ENCODE results near the gene GNG2.

GNG2 gene

DNA sequence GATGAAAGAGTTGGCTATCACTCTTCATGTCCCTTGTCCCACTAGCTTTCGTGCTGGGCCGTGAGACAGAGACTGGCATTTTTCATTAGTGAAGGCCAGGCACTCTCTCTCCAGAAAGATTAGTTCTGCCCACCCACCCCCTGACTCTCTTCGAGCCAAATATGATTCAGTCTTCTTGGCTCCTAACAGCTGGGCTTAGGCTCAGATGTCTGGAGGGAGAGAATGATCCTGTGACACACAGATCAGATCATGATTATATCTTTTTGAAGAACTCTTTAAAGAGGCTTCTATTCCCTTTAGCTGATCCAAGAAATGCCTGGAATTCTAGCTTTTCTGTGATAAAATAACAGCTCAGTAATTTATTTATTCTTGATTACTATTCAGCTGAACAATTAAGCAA lies 5.2 kb upstream of the GNG2 start:
- no peak for DNase-seq (ENCODE audit: low read depth, low spot score)

DNA sequence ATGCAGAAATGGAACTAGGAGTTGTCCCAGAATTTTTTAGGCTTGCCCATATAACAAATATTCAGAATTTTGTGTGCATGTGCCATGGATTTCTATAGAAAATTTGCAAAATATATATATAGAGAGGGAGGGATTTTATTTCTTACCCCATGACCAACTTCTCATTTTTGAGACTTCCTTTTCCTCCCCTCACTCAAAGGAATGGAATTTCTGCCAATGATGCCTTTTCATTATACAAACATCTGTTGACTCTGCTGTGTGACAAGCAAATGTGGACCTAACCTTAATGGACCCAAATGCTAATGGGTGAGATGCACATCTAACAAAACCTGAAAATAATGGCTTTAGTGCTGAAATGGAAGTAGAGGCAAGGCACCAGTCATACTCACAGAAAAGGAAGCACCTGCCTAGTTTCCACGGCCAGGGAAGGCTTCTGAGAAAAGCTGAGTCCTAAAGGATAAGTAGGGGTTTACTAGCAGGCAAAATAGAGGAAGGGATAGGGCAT lies 3.6 kb upstream of the GNG2 start:
- no peak for DNase-seq (ENCODE audit: low read depth, low spot score)

DNA sequence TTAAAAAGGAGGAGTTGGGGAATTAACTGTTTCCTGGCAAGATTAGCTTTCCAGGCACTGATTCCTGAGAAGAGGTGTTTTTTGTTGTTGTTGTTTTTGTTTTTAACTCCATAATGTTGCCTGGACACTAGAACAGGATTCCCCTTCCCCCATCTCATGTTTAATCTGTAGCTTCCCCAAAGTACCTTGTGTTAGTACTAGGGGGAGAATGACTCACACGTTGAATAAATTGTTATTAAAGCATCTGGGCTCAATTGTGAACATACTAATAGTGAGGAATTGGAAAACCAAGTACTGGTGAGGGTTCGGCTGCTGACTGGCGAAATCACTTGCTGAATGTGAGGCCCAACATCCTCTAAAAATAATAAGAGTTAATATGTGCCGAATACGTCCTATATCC lies 1.3 kb upstream of the GNG2 start:
- DNase-seq (ENCODE audit: low read depth, low spot score): no peak

DNA sequence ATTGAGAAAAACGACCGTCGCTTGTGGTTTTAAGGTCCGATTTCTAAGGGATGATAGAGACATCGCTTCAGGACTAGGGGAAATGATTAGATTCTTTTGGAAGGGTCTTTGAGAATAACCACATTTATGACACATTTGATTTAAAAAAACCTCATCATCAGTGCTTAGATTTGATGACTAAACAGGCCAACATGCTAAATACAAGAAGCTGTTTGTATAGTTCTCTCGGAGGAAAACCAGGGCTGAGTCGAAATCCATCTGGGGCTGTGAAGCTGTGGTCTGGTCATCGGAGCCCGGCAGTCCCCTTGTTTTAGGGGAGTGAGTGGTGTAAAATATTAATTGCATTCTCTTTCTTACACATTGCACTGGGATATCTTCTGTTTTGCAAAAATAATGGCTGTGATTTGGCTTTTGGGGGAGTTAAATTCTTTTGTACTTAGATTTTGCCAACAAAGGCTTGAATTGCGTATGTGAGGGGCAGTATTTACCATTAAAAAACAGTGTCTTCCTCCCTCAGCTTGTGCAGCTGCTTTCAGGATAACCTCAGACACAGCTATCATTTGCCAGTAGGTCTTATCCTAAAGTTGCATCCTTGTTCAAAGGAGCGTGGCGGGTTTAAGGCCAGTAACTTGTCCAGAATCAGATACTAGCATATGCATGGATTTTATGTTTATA lies 550 bp downstream of the GNG2 start:
- peak; percentile 14 for DNase-seq (ENCODE audit: low read depth, low spot score)

DNA sequence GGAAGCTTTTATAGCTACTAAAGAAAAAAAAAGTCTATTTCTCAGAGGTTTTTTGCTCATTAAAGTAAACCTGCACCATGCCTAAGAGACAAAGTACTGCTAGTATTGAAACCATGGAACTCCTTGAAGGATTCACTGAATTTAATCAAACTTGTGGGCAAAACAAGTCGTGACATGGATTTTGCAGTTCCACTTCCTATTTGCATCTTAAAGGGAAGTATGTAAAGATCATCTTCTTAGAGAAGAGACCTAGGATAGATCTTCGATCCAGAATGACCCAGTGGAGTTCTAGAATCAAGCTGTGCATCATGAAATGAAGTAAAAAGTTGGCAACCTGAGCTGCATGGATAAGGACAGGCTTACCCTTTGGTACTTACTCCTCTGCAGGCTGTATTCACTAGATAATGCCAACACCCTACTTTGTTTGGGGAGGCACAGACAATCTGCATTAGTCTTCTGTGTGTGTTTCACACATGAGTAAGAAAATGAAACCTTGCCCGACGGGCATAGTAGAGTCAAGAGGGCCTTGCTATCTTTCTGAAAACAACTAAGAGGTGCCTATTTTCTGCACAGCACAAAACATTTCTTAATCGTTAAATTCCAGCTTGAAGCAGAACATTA lies 1.9 kb downstream of the GNG2 start:
- DNase-seq (ENCODE audit: low read depth, low spot score): no peak

DNA sequence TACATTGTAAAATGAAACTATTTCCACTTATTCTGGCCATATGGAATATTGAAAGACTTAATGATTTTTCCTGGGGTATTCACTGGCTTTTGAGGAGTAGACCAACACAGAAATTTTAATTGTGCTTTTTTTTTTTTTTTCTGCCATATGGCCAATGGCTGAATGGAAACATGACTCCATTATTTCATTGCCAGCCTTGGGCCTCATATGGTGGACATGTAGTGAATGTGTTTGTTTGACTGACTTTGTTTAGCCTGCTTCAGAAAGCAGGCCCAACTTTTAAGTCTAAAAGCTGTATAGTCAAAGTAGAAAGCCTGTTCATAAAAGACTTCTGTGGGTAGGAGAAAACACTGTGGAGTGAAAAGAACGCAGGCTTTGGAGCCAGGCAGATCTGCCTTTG lies 2.4 kb downstream of the GNG2 start:
- DNase-seq (ENCODE audit: low read depth, low spot score): no peak

DNA sequence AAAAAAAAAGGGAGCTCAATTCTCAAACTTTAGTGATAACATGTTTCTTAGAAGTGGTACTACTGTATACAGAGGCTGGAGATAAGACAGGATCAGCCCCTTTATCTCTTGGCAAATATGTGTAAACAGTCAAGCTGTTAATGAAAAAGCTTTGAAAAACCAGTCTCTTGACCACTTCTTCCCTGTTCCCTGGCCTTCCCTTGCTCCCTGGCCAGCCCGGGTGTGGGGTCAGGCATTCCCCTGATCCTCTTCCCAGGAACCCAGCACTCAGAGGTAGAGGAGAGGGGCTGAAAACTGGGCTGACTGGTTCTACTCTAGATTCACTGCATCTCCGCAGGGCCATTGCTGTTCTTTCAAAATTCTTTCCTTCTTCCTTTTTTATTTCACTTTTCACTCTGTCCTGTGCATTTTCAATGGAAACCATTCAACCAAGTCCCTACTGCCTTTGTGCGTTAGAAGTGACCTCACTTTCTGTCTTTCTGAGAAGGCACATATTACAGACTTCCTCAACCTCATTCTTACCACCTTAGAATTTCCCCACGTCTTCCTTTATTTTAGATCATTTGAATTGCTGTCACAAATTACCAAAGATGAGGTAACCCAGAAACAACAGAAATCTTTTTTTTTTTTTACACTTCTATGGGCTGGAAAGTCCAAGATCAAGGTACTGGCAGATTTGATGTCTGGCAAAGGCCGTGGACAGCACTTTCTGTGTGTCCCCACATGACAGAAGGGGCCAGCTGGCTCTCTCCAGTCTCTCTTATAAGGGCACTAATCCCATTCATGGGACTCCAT lies 5.7 kb downstream of the GNG2 start:
- peak; percentile 64 for DNase-seq (ENCODE audit: low read depth, low spot score)

DNA sequence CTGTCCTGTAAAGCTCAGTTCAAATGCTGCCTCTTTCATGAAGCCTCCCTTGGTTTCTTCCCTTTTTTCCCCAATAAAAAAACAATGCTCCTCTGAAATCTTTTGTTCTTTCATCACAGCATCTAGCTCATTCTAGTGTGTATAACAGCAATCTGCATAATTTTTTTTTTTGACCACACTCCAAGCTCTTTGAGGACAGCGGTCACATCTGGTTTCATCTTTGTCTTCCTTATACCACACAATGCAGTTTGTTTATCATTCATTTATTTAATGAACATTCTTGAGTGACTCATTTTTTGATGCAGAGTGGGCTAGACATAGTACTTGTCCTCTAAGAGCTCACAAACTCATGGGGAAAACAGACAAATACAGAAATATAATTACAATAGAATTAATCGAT lies 7.3 kb downstream of the GNG2 start:
- DNase-seq (ENCODE audit: low read depth, low spot score): no peak

DNA sequence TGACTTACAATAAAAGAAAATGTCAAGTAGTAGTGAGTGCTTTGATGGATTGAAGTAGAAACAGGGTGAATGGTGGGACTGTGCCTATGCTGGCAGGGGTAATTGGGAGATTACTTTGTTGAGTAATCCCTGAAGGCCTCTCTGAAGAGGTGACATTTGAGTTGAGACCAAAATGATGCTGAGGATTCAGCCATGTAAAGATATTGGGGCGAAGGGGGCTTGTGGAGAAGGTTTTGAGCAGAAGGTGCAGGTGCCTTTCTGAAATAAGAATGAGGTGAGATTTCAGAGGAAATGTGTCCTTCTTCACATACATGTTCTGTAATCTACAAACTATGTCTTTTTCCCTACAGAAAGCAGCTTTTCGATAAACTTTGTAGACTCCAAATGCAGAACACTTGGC lies 8.0 kb downstream of the GNG2 start:
- no peak for DNase-seq (ENCODE audit: low read depth, low spot score)

DNA sequence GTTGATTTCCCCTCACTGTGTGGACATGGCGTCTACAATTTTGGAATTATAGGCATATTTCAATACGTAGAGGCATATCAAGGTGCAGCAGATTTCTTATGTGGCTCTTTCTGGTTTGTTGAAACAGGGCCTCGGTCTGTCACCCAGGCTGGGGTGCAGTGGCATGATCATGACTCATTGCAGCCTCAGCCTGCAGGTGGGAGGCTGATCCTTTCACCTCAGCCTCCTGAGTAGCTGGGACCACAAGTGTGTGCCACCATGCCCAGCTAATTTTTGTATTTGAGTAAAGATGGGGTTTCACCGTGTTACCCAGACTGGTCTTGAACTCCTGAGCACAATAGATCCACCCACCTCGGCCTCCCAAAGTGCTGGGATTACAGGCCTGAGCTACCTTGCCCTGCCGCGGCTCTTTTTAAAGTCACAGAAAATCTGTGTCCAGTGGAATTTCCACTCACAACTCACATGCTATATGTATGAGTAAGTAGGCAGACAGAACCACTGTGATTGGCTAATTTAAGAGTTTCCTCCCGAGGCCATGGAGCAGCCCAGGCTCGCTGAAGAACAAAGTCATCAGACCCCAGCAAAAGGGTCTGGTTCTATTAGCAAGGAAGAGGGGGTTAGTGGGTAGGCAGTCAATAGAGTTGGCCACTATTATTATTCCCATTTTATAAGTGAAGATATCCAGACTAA lies 9.1 kb downstream of the GNG2 start:
- DNase-seq (ENCODE audit: low read depth, low spot score): no peak

DNA sequence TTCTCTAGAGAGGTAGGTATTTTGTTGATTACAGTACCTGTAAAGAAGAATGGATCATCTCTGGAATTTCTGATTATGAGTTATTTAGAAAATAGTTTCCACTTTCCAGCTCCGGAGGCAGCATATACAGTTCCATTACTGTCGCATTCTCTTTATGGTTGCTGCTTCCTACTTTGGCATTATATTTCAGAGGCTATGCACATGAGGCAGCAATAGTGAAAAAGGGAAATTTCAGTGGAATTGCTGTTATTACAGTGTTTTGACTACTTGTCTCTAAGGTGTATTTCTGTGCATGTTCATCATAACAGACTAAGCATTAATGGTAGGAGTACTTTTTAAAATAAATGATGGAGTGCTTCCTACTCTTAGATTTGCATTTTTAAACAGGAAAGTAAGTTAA lies 10.2 kb downstream of the GNG2 start:
- DNase-seq (ENCODE audit: low read depth, low spot score): no peak

DNA sequence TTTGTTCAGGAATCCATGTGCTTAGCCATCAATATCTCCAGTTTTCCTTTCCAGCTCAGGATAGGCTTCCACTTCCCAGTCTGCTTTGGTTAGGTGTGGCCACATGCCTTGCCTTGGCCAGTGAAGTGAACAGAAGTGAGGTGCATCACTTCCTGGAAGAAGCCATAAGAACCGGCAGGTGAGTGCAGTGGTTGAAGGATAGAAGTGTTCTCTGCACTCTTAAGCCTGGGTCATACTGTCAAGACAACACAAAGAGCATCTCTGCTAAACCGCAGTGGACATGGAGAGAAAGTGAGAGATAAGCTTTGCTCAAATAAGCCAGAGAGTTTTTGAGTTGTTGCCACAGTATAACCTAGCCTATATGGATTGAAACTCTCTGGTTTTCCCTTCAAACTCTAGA lies 11.4 kb downstream of the GNG2 start:
- DNase-seq (ENCODE audit: low read depth, low spot score): no peak

DNA sequence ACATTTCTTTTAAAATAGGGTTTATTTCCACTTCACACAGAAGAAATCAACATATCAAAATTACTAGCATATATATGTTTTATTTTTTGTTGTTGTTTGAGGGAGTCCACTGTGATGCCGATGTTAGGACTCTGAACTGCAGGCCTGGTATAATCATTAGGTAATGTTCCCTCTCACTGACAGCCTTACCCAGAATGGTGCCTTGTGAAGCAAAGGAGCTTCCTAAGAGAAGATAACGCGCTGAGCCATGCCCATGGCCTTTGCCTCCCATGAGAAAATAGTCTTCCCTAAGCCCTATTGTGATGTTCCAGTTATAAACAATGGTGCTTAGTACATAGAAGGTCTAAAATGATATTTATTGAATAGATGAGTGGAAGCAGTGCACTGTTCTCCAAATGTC lies 12.0 kb downstream of the GNG2 start:
- DNase-seq (ENCODE audit: low read depth, low spot score): no peak

DNA sequence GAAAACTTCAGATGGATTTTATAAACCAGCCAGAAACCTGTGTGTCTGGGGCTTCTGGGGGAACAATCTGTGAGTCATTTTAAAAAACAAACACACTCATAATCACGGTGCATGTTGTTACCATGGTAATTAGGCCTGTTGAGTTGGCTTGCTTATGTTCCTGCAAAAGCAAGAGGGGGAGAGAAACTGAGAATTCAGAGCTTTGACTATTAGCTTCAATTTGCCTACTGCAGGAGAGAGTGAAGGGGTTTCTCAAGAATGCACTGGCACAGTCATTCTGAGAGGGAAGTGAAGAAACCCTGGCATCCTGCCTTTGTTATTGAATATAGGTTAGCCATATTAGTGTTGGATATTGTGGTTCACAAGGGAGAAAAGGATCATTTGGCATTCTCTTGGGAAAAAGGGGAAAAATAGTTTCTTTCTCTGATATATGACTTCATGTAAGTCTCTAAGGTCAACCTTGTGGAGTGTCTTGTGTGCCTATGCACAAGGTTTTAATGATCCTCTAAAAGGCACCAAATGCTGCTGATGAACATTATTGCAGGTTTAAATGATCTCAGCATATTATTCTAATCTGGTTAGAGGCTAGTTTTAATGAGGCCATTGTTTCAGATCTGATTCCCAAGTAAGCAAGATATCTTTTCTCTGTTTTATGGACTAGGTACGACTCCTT lies 12.9 kb downstream of the GNG2 start:
- no peak for DNase-seq (ENCODE audit: low read depth, low spot score)

DNA sequence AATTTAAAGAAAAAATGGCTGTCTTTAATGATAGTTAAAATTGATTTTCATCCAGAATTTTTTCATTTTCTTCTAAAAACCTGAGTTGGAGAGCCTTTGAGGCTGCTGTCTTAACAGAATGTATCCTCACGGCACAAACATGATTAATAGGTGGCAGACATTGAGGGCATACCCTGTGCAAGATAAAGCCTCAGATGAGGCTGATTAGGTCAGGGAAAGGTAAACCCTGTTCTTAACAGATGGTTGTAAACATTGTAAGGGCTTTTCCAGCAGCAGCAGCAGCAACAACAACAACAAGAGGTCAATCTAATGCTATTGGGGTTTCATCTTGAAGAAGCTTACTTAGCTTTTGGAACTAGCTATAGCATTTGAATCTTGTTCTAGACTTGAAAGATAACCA lies 17.4 kb downstream of the GNG2 start:
- DNase-seq (ENCODE audit: low read depth, low spot score): no peak

DNA sequence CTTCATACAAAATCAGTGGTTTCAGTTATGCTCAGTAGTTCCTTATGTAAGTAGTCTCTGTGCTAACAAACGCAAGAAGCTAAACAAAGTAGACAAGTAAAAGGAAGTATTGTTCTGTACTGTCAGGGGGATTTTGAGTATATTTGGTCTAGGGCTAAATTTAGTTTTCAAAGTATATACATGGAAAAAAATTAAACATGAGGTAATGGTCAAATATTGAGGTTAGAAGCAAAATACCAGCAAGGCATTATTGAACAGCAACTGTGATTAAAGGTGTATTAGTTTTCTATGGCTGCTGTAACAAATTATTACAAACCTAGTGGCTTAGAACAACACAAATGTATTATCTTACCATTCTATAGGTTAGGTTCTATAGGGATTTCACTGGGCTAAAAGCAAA lies 18.8 kb downstream of the GNG2 start:
- no peak for DNase-seq (ENCODE audit: low read depth, low spot score)

DNA sequence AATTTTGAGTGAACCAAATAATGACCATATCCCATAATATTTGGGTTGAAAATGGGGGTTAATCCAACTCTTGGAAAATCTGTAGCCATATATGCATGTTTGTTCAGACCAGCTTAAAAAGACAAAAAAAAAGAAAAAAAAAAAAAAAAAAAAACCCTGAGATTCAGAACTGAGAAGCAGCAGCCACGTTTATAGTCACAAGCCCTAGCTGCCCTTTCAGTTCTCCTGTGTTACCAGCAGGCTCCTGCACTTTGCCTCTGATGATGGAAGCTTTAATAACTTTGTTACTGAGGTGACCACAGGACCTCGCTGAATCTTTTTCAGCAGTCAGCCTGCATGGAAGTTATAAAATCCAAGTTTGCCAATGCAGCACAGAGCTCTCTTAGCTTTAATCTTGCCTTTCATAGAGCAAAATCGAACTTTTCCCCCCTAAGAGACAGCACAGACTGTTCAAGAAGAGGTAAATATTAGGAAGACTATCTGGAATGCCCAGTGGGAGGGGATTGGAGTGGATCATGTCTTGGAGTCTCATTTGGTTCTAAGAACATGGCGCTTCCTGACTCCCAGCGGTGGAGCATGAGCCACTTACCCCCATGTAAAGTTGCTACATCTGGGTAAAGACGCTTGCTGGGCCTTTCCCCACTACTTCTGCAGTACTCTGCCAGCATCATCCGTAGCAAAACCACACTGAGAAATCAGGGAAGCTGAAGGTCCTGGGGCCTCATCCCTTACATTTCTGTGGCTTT lies 20.6 kb downstream of the GNG2 start:
- DNase-seq (ENCODE audit: low read depth, low spot score): no peak

DNA sequence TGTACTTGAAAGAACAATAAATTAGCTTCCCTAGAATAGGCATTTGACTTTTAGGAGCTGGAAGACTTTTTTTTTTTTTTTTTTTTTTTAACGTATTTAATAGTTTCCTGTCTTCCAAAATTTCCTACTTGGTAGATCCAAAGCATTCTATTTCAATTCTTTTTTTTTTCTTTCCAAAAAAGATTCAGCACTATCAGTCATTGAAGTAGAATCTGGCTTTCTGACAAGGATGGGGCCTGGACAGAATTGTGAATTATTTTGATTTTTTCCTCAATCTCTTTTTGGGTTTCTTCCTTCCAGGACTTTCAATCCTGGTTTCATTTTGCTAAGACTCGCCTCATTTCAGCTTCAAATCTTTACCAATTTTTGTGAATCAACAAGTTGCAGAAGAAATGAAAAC lies 21.2 kb downstream of the GNG2 start:
- DNase-seq (ENCODE audit: low read depth, low spot score): no peak

DNA sequence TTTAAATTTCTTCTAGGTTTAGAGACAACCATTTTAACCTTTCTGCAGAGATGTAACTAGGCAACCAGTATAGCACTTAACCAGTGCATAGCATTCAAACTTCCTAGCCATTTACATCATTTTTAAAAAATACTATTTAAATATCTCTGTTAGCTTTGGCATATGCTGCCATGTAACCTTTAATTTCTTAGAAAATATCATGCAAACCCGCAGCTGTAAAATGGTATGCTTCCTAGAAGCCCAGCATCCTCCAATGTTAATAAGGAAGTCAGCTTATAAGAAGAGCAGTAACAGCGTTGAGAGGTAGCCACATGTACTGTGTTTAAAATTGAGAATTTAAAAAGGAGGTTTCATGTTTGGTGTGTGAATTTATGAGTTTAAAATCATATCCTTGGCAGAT lies 22.8 kb downstream of the GNG2 start:
- DNase-seq (ENCODE audit: low read depth, low spot score): no peak

DNA sequence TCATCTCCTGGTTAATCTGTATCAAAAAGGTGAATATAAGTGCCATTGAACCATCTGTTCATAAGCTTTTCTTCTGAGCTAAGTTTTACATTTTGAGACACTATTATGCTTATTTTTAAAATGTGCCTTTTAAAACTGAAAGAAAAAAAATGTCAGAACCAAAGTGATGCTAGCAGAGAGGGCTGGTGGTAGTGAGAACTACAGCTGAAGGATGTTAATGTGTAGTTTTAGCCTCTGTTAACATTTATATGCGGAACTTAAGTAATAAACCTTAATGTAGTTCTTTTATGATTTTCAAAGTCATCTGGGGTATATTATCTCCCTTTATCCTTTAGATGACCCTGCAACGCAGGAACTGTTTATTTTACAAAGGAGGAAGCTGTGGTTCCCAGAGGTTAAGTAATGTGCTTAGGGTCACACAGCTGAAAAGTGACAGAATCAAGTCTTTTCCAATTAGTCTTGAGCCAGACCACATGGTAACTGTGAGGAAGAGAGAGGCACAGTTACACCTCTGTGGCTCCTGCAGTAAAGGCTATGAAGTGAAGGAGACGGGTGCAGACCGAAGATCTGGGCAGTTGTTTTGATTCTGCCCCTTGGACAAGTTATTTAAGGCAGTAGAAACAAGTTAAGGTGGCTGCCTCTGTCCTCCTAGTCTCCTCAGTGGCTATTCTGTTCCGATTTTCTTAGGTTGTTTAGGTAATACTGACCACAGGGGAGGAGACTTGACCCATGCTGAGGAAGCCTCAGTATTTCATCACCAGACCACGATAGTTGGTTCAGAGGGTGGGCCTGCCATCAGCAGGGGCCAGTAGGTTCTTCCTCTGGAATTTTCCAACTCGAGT lies 23.9 kb downstream of the GNG2 start:
- DNase-seq (ENCODE audit: low read depth, low spot score): no peak

Data from ELF-1 (cell line).